ENCODE data around the gene HMGN5.

The HMGN5 gene, protein sequence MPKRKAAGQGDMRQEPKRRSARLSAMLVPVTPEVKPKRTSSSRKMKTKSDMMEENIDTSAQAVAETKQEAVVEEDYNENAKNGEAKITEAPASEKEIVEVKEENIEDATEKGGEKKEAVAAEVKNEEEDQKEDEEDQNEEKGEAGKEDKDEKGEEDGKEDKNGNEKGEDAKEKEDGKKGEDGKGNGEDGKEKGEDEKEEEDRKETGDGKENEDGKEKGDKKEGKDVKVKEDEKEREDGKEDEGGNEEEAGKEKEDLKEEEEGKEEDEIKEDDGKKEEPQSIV

DNA sequence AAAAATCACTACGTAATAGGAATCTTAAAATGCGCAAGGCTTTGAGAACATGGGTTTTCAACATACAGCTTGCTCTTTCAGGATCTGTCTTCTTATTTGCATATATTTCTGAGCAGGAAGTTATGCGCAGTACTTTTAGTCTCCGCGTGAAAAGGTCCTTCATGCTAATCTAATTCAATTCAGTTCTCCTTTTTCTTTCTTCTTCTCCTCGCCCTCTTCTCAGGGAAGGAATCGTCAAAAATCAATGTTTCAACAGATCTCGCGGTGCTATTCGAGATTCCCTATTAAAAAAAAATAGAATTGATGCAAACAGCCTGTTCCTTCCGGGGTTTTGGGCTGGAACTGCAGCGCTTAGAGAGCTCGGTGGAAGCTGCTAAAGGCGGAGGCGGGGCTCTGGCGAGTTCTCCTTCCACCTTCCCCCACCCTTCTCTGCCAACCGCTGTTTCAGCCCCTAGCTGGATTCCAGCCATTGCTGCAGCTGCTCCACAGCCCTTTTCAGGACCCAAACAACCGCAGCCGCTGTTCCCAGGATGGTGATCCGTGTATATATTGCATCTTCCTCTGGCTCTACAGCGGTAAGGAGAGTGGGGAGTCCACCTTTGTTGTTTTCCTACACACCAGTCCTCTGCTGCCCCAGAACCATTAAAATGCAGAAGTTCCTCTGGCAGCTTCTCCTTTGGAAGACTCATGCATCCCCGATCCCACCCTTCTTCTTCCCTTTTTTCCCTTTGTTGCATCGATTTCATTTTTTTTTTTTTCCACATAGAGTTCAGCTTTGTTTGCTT lies at the start of gene HMGN5, which contains the start of gene SH3BGRL:
TSS of gene HMGN5 (minus strand) at position 243 of the 785 bp plus-strand sequence. CDS start 80,364 bp downstream, outside the sequence.
TSS of gene SH3BGRL (plus strand) at position 432 of the 785 bp plus-strand sequence. CDS start at position 531, 99 bp downstream.
- peak; percentile 50 for DNase-seq

DNA sequence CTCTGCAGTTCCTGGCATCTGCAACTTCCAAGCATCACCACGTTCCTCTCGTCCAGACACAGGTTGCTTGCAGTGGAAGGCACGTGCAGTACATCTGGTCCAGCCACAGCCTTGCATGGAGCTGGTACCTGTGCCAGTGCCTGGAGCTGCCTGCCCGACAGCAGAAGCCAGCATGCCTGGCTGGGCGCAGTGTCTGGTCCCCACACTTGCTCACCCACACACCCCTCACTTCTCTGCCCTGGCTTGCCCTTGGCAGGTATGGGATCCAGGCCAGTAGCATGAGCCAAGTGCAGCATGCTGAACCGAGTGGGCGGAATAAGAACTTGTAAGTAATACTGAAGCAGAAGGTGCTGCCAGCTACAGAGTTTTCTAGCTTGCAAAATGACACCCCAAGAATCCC lies 40.0 kb upstream of the HMGN5 start:
- no peak for DNase-seq

DNA sequence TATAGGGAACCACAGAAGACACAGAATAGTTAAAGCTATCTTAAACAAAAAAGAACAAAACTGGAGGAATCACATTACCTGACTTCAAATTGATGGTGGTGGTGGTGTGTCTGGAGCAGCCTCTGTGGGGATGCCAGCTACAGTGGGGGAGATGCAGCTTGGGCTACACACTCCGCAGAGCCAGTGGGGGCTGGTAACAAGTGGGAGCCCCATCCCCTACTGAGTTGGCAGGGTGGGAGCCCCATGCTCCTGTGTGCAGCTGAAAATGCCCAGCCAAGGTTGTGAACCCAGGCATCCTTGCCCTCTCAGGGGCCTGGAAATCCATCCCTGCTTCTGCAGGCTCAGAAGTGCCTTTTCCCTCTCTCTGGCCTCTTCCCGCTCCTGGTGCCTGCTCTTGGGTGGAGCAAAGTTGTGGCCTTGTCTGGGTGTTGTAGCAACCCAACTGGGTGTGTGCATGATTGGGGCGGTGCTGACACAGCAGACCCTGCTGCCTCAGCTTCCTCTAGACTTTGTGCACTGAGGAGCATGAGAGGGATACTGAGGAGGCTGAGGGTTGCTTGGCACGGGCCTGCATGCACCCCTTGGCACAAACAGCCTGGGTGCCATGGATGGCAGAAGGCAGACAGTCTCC lies 39.1 kb upstream of the HMGN5 start:
- DNase-seq: no peak

DNA sequence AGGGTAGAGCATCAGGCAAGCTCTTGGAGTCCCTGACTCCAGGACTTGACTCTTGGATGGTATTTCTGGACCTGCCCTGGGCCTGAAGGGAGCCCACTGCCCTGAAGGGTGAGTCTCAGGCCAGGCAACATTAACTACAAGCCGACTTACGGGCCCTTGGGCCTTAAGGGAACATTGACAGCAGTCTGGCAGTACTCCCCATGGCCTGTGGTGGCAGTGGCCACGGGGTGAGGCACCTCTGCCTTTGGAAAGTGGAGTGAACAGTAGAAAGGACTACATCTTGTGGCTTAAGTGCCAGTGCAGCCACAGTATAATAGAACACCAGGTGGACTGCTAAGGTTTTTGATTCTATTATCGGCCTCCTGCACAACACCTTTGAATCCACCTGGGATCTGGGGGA lies 36.5 kb upstream of the HMGN5 start:
- no peak for DNase-seq

DNA sequence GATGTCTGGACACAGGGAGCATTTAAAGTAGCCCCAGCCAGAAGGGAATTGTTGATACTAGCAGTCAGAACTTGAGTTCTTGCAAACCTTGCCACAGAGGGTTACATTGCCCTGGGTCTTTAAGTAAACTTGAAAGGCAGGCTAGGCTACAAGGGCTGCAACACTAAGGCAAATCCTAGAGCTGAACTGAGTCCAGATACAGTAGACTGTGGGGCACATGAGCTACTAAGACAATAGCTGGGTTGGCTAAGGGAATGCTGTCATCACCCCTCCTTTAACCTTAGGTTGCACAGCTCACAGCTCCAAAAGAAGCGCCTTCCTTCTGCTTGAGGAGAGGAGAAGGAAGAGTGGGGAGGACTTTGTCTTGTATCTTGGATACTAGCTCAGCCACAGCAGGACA lies 35.8 kb upstream of the HMGN5 start:
- no peak for DNase-seq

DNA sequence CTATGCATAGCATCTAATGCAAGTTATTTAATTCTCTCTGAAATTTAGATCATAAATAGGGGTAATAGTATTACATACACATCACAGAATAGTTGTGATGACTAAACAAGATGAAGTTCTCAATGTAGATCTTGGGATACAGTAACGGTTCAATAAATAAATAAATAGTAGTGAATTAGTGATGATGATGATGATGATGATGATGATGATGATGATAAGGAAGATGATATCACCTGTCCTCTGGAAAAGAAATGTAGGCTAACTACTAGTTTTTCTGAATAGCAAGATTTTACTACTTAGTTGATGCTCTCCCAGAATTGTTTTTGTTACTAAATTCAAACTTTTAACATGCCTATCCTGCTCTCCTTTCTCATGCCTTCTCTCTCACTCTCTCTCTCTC lies 30.5 kb upstream of the HMGN5 start:
- DNase-seq: no peak

DNA sequence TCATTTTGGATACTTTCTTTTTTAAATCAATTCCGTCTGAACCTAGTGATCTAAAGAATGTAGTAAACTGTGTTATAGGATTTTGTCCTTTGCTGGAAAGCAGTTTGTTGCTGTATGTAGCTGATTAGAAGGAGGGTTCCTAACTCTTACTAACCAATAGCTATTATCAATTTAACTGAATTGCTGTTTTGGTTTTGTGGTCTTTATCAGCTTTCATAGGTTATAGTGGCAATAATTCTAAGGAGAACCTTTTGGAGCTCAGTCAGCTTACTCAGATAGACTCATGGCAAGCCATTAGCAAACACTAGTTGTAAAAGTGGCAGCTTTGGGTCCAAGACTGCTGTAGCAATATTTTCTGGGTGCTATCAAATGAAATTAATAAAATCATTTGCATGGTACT lies 29.8 kb upstream of the HMGN5 start:
- DNase-seq: no peak

DNA sequence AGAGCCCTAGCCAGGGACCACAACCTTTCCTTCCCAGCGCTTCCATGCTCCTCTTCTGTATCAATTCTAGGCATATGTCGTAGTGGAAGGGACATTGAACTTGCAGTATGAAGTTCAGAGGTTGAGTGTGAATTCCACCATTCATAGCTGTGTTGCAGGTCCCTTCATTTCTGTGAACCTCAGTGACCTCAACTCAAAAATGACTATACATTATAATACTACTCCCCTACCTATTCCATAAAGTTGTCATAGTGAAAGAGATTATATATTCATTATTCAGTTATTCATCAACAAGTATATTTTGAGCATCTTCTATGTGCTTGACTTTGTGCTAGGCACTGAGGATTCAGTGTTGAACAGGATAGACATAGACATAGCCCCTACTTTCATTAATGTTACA lies 28.2 kb upstream of the HMGN5 start:
- DNase-seq: no peak

DNA sequence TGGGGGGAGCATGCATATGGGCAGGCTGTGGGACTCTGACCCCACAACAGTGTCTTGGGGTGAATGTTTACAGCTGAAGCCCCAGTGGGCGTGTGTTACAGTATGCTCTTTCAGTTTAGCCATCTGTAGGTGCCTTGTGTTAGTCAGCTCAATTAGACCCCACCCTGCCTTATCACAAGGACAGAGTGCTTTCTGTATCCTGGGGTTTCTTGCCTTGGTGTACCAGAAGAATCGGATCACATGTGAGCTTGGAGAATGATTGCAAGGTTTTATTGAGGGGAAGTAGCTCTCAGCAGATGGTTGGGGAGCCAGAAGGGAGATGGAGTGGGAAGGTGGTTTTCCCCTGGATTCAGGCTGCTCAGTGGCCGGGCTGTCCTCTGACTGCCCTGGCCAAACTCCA lies 27.5 kb upstream of the HMGN5 start:
- no peak for DNase-seq

DNA sequence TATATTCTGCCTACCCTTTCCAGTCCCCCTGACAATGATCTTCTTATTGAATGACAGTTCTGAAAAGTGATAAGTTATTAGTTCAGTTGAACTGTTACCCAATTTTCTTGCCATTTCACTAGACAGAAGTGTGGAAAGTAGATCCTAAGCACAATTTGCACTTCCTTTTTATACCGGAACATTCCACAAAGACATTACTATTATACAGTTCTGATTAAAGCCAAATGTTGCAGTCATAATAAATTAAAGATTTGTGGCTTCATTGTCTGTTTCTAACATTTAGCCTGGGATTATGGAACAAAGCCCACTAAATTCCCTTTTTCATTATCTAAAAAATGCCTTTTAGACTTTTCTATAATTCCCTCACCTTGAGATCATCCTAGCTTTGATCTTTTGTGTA lies 14.0 kb upstream of the HMGN5 start:
- DNase-seq: no peak

DNA sequence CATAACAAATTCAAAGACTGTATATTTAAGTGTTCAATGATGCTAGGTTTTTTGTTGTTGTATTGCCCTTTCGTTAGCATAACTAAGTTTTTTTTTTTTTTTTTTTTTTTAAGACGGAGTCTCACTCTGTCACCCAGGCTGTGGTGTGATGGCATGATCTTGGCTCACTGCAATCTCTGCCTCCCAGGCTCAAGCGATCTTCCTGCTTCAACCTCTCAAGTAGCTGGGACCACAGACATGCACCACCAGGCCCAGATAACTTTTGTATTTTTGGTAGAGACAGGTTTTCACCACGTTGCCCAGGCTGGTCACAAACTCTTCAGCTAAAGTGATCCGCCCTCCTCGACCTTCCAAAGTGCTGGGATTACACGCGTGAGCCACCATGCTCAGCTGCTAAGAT lies 7.2 kb upstream of the HMGN5 start:
- no peak for DNase-seq

DNA sequence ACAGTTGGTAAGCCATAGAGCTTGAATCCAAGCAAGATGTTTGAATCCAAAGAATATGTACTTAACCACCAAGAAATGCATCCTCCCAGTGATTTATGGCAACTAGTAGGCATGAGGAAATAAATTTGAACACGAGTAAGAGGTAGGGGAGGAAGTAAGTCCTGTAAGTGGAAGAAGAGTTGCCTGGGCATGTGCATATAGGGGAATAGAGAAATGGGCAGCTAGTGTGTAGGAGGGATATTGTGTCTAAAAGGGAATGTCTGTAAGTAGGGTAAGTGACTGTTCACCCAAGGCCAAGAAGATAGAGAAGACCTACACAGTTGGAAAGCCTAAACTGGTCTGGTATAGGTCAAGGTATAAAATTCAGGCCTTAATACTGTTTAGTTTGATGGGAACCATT lies 4.8 kb upstream of the HMGN5 start:
- DNase-seq: no peak

DNA sequence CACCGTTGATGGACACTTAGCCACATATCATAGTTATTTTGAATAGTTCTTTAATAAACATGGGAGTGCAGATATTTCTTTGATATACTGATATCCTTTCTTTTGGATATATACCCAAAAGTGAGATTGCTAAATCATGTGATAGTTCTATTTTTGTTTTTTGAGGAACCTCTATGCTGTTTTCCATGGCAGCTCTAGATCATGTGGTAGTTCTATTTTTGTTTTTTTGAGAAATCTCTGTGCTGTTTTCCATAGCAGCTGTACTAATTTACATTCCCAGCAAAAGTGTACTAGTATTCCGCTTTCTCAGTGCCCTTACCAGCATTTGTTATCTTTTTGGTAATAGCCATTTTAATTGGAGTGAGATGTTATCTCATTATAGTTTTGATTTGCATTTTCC lies 3.8 kb upstream of the HMGN5 start:
- DNase-seq: no peak

DNA sequence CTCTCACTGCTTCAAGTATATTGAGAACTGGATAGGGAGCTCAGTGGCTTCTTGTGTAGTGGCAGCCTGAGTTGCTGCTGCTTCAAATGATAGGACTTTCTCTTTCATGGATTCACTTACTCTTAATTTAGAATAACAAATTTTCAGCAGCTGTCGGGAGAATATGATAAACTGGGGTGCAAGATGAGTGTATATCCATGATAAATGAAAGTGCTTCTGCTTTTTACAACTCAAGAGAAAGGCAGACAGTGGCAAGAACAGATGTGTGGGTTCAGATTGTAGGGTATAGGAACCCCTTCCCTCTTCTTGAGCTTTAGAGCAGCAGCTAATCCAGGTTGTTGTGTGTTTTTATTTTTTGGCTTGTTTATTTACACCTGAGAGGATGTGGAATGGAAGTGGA lies 1.2 kb upstream of the HMGN5 start:
- DNase-seq: no peak

DNA sequence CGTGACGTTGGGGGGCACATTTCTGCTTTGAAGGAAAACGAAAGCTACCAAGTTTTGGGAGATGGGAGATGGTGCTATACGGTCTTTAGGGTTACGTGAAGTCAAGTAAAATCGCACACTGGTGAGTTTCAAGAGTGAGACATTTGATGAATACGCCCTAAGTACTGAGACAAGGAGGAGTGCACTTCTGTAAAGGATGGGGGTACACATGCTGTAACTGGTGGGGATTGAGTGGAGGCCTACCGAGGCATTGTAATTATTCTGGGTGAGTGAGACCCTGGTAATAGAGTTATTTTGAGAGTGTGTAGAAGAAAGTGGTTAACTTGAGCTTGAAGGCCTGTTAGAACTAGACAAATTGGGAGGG lies 725 bp upstream of the HMGN5 start:
- DNase-seq: no peak

DNA sequence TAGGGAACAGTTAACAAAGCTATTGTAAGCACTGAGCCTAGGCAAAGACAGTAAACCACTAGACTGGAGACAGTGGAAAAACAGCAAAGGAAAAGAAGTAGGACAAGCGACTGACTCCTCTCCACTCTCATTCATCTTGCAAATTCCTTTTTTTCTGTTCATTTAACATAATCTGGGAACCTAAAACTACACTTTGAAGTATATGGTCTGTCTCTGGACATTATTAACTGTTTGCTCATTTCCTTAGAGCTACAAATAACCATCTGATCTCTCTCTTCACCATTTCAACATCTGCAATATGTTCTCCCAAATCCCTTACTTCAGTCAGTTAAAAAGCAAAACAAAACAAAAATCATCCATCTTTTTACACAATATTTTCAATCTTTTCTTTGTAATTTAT lies 642 bp downstream of the HMGN5 start:
- no peak for DNase-seq

DNA sequence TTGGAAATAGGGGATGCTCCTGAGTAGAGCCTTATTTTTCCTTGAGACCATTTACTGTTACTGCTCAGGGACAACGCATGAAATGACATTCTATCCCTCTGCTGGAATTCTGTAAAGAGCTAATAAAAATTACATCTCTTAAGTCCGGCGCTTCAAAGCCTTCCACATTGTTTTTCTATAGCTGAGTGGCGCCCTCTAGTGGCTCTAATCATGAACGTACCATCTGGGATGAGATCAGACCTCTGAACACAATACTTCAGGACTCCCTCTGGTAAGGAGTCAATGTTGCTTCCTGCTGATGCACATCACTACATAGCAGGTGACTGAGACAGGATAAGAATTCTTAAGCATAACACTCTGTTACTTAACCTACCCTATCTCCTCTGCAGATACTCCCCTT lies 6.0 kb downstream of the HMGN5 start:
- DNase-seq: peak; percentile 34

DNA sequence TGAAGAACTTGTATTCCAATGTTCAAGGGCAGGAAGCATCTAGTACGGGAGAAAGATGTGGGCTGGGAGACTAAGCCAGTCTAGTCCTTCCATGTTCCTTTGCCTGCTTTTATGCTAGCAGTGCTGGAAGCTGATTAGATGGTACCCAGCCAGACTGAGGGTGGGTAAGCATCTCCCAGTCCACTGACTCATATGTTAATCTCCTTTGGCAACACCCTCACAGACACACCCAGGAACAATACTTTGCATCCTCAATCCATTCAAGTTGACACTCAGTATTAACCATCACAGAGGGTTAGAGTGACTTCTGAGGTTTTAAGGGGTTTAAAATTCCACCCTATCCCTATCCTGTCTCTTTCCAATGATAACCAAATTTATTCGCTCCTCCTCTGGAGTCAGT lies 6.5 kb downstream of the HMGN5 start:
- DNase-seq: no peak

DNA sequence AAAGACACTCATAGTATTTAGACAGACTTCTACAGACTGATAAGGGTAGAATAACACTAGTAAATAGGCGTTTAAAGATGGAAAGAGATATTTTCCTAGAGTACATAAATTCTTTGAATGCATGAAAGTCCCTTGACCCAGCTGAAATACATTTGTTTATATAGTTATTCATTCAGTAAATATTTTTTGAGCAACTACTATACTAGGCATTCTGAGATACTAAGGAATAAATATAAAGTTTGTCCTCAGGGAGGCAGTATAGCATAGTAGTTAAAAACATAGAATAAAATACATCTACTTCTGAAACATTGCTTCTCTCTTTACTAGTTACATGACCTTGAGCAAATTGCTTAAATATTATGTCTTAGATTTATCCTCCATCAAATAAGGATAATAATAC lies 27.4 kb downstream of the HMGN5 start:
- DNase-seq: no peak

DNA sequence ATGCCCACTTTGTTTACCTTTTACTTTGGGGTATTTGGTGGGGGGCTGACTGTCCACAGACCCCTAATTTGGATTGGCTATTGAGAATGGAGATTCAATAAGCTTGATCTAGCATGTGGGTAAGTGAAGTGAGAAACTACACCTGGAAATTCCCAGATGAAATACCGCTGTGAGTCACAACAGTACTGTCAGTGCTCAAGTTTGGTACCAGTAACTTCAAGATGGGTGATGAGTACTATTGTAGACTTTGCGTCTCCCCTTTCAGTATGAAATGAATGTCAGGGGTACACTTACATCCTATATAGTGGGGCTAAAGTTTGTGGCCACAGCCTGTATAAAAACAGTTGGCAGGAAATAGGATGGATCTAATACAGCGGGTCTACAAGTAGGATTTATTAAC lies 33.3 kb downstream of the HMGN5 start:
- DNase-seq: no peak

DNA sequence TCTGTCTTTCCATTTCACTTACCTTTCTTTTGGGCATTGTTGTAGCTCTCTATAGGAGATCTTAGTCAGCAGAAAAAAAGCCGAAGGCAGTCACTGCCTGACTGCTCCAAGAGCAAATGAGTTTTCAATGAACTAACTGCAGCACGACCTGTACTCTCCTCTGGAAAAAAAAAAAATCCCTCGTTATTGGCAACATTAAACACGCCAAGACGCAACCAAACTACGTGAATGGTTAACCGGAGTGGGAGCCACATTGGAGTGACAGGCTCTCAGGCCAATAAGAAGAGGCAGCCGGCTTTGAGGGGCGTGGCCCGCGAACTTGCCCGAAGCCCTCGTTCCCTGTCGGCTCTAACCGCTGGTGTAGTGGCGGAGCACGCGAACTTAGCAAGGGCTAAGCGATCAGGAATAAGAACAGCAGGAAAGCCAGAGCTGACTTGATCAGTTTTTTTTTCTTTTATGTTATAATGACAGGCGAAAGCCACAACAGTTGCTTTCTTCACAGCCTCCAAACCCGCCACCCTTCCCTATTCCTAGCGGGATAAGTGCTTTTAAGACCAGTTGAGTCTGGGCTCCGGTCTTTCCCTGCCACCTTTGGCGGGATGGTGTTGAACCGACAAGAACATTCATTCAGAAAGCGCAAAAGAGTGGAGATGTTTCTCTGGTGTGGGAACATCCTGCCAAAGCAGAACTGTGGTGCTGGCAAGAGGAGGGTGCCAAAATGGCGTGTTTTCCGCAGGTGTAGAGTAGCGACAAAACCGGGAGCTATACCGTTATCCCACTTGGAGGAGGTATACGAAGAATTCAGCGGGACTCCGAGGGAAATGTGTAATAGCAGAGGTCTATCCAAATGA lies 80.0 kb downstream of the HMGN5 start:
- DNase-seq: peak; percentile 80

DNA sequence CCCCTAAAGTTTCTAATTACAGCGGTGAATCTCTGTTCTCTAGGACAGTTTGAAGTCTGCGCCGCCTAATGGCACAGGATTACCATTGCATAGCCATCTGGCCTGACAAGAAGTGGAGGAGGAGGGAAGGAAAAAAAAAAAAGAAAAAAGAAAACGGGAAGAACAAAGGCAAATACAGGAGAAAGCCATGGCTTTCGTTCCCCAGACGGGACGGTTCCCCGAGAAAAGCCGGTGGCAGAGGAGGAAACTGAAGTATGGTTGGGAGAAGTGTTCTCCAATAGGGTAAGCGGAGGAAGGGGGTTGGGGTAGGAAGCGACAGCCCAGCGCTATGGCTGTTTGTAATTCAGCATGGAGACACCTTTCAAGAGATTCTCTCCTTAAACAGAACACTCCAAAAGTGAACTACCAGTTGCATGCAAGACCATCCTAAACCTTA lies 80.8 kb downstream of the HMGN5 start:
- peak; percentile 25 for DNase-seq
